Mesothelial cell of epicardium (in vitro differentiated cells): ENCODE measurements around the gene PTMA. TPM values are rescaled to one million over a fixed set of nuclear protein-coding genes. Genes with fewer than 3 reads are reported as not detected.

ENCODE experiments used
- DNase-seq, 2 experiments: peaks; one replicate each; pipeline ENCODE4 v3.0.0; 2021; ENCODE audit warnings: low spot score in 2 of 2; ENCODE audit not compliant: unreplicated experiment in 2 of 2
- H3K27ac Mint-ChIP-seq: 2 replicates; pipeline ENCODE4 v1.8.0; 2021; ENCODE audit warnings: mixed read lengths
- H3K27me3 Mint-ChIP-seq: 2 replicates; pipeline ENCODE4 v1.8.0; 2021; ENCODE audit warnings: low read depth, mixed read lengths
- H3K36me3 Mint-ChIP-seq: 2 replicates; pipeline ENCODE4 v1.8.0; 2021; ENCODE audit warnings: mixed read lengths
- H3K4me1 Mint-ChIP-seq: 2 replicates; pipeline ENCODE4 v1.8.0; 2021; ENCODE audit warnings: mixed read lengths
- H3K4me3 Mint-ChIP-seq: 2 replicates; pipeline ENCODE4 v1.8.0; 2021; ENCODE audit warnings: mild to moderate bottlenecking, moderate library complexity, mixed read lengths
- H3K9me3 Mint-ChIP-seq: 2 replicates; pipeline ENCODE4 v1.8.0; 2021; ENCODE audit warnings: mixed read lengths
- total RNA-seq: library from RNA; stranded (reverse); gene quantifications from 3 replicates; pipeline ENCODE4 v1.2.1, GENCODE V29; 2021
- TF ChIP-seq, protein P1 (sequence below): fragments of 200-600 bp; sonication (generic); IDR thresholded peaks from one replicate; pipeline ENCODE4 v1.5.0; 2021; ENCODE audit warnings: antibody characterized with exemption; ENCODE audit not compliant: unreplicated experiment

Gene PTMA
- total RNA-seq, 1 donor from 2014 or later: 1,149 TPM

DNA sequence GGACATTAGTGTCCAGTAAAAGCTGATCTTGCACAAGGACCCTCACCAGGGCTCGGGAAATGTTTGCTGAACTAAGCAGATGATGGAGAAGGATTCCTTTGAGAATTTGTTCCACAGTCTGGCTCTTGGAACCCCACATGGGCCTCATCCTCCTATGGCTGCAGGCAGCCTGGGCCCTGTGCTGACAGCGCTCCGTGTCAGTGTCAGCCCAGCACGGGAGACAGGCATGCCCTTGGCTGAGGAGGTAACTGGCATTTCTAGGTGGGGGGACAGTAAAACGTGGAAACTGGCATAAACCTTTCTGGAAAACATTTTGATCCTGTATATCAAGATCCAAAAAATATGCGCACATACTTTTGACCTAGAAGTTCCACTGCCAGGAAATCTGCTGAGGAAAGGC is 10.5 kb downstream of the PTMA start:
- TF ChIP-seq, protein P1, sequence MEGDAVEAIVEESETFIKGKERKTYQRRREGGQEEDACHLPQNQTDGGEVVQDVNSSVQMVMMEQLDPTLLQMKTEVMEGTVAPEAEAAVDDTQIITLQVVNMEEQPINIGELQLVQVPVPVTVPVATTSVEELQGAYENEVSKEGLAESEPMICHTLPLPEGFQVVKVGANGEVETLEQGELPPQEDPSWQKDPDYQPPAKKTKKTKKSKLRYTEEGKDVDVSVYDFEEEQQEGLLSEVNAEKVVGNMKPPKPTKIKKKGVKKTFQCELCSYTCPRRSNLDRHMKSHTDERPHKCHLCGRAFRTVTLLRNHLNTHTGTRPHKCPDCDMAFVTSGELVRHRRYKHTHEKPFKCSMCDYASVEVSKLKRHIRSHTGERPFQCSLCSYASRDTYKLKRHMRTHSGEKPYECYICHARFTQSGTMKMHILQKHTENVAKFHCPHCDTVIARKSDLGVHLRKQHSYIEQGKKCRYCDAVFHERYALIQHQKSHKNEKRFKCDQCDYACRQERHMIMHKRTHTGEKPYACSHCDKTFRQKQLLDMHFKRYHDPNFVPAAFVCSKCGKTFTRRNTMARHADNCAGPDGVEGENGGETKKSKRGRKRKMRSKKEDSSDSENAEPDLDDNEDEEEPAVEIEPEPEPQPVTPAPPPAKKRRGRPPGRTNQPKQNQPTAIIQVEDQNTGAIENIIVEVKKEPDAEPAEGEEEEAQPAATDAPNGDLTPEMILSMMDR: no peak
- H3K4me3 Mint-ChIP-seq: no peak overlapping the region
- no peak for DNase-seq
- peaks cover 3% of the 10 kb centered on the region for H3K4me1 Mint-ChIP-seq
- no peaks in the 10 kb centered on the region for H3K36me3 Mint-ChIP-seq
- no peaks in the 10 kb centered on the region for H3K27me3 Mint-ChIP-seq
- H3K27ac Mint-ChIP-seq: no peak overlapping the region
- H3K9me3 Mint-ChIP-seq: no peaks in the 10 kb centered on the region

DNA sequence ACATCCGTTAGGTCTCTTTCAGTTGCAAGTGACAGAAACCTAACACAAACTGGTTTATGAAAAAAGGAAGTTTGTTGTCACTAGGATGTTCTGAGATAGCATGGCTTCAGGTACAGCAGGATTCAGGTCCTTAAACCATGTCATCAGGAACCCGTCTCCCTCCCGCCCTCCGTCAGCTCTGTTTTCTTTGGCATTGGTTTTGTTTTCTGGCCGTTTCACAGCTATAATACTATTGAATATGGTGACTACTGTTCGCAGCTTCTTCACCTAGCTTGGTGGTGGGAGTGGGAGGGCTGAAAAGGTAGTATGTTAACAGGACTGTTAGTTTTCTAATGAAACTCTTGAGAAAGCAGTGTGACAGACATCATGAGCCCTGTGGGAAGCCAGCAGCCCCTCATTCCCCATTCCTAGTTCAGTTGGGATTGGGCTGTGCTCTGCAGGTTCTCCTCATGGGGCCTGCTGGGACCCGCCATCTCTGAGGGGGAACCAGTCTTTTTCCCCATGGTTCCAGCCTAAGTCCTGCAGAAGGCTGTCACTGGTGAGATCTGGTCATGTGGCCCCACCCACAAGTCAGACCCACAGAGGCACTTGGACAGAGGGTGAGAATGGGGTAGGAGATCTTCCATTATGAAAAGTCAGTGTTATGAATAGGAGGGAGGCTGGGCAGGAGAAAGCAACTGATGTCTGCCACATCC is 12.1 kb downstream of the PTMA start:
- Mint-ChIP-seq H3K9me3 (no peaks in the 10 kb centered on the region), H3K27ac (no peak overlapping the region), H3K27me3 (no peaks in the 10 kb centered on the region), H3K4me1 (no peaks in the 10 kb centered on the region), H3K4me3 (no peak overlapping the region), H3K36me3 (no peaks in the 10 kb centered on the region)
- no peak for DNase-seq
- TF ChIP-seq, protein P1: no peak

DNA sequence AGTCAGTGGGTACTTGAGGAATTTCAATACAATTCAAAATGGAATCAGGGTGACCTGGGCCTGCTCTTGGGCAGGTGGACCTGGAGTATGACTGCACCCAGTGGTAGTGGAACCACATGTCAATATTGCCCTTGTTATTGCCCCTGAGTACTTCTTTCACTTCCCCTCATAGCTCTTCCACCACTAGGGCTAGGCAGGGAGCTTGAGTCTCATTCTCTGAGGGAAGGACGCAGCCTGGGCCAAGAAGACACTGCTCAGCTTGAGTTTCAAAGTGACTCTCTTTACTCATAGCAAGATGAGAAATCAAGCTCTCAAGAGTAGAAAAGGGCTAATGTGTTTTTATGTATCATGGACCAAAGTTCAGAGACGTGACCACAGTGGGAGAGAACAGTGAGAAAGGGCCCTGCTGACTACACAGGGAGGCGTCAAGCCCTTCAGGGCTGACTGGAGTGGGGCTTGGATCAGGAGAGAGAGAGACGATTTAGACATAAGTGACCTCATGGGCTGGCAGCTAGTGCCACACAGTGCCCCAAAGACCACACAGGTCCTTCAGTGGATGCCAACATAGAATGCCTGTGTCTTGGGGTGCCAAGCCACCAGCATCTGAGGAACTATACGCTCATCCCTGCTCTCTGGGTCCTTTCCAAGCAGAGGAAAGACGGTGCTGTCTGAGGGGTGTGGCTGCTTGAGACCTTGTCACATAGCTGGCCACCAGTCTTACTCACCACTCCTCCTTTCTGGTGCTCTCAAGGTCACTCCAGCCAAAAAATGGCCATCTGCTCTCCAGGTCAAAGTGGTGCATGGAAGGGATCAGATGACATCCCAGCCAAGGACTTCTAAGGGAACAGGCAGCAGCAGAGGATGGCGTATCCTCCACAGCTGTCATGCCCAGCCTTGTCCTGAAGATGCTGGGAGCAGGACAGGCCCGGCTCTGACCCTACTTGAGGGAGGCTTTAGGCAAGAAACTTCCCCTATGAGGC is 13.0 kb downstream of the PTMA start:
- no peak for DNase-seq
- Mint-ChIP-seq H3K4me3 (no peak overlapping the region), H3K36me3 (no peaks in the 10 kb centered on the region), H3K27ac (no peak overlapping the region), H3K27me3 (no peaks in the 10 kb centered on the region), H3K4me1 (no peaks in the 10 kb centered on the region), H3K9me3 (no peaks in the 10 kb centered on the region)
- TF ChIP-seq, protein P1: no peak

DNA sequence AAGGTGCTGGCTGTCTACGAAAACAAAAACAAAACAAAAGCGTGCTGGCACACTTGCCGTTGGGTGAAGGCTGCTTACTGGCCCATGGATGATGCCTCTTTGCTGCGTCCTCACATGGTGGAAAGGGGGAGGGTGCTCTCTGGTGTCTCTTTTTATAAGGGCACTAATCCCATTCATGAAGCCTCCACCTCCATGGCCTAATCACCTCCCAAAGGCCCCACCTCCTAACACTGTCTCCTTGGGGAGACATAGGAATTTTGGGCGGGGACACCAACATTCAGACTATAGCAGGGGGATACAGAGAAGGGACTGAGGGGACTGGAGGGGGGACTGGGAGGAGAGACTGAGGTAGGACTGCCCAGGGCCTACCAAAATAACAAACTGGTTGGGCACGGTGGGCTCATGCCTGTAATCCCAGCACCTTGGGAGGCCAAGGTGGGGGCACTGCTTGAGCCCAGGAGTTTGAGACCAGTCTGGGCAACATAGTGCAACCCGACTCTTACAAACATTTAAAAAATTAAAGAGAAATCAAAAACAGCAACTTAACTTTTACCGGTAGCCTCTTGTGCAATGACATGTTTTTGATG is 14.5 kb downstream of the PTMA start:
- DNase-seq: no peak
- Mint-ChIP-seq H3K4me3 (no peak overlapping the region), H3K27ac (no peak overlapping the region)

DNA sequence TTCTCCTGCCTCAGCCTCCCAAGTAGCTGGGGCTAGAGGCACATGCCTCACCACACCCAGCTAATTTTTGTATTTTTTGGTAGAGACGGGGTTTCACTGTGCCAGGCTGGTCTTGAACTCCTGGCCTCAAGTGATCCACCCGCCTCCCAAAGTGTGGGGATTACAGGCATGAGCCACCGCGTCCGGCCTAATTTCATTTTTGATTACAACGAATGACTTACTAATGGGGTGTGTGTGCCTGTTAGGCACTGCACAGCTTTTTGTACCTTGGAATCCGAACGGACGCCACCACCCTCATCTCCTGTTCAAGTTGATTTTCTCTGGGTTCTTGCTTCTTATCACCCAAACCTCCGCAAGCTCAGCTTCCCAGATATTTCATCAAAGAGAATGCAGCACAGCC is 17.2 kb downstream of the PTMA start:
- Mint-ChIP-seq H3K9me3 (no peaks in the 10 kb centered on the region), H3K27me3 (no peaks in the 10 kb centered on the region), H3K36me3 (peaks cover 3% of the 10 kb centered on the region), H3K4me1 (peaks cover 5% of the 10 kb centered on the region), H3K4me3 (no peak overlapping the region), H3K27ac (no peak overlapping the region)
- TF ChIP-seq, protein P1: no peak
- no peak for DNase-seq

More for the DNA sequence above, 14.5 kb downstream of the PTMA start:
- Mint-ChIP-seq H3K36me3 (no peaks in the 10 kb centered on the region), H3K4me1 (peaks cover 5% of the 10 kb centered on the region), H3K27me3 (no peaks in the 10 kb centered on the region), H3K9me3 (no peaks in the 10 kb centered on the region)
- TF ChIP-seq, protein P1: no peak
